Colonic mucosa (tissue), 4 donors: ENCODE results near the gene PTGR2. TPM values are rescaled to one million over a fixed set of nuclear protein-coding genes. Genes with fewer than 3 reads are reported as not detected.
A peak's percentile ranks its signal among the peaks of the same experiment; 100 is the strongest.

Experiments
- DNase-seq: peaks from one replicate; pipeline ENCODE4 v3.0.0-alpha.2; 2020
- H3K27ac ChIP-seq: fragments of 200-600 bp; one replicate; pipeline ENCODE4 v1.8.0; 2021
- H3K27me3 ChIP-seq: fragments of 200-600 bp; one replicate; pipeline ENCODE4 v1.8.0; 2021
- H3K36me3 ChIP-seq: fragments of 200-600 bp; one replicate; pipeline ENCODE4 v1.8.0; 2021
- H3K4me1 ChIP-seq: fragments of 200-600 bp; one replicate; pipeline ENCODE4 v1.8.0; 2021; ENCODE audit warnings: mild to moderate bottlenecking
- H3K4me3 ChIP-seq: fragments of 200-600 bp; one replicate; pipeline ENCODE4 v1.8.0; 2021
- H3K9ac ChIP-seq, 2 donors: one replicate each; pipeline ENCODE4 v1.7.0; 2013; ENCODE audit warnings: control low read depth in 2 of 2, low read depth in 2 of 2, low read length in 2 of 2
- H3K9me3 ChIP-seq: fragments of 200-600 bp; one replicate; pipeline ENCODE4 v1.8.0; 2021
- CTCF ChIP-seq: fragments of 200-600 bp; IDR thresholded peaks from one replicate; pipeline ENCODE4 v1.8.0; 2022; ENCODE audit warnings: antibody characterized with exemption, mild to moderate bottlenecking
- intact Hi-C: fragments of 100-400 bp; cut with DNase I; formaldehyde crosslinking; loops from one replicate; pipeline ENCODE4 v1.14.1; 2022
- total RNA-seq, 2 donors: library from RNA; stranded (reverse); fragmentation: NEBNext Ultra II Directional in 1 of 2; extraction: Animal tissue kit (Norgen Biotek cat#: 25700) in 1 of 2; gene quantifications; one replicate each; pipeline ENCODE4 v1.2.1, GENCODE V29; 2021
- donor health status: healthy.
- donor health status: DM: no; HTN: no; CAD: no.
- donor health status: DM: no; HTN: no; CAD: no.

PTGR2 gene
- total RNA-seq, 2 donors from 2014 or later, result 8.8 to 20.9 TPM

GRCh38 chr14:73846947-73847346 lies 4.7 kb upstream of the PTGR2 start:
- no peaks in the 10 kb centered on the region for H3K36me3 ChIP-seq
- no peaks in the 10 kb centered on the region for H3K27me3 ChIP-seq
- H3K9ac ChIP-seq, result no peak overlapping the region
- H3K4me1 ChIP-seq, result no peaks in the 10 kb centered on the region
- no peak overlapping the region for H3K4me3 ChIP-seq
- no peak for TF ChIP-seq CTCF
- intact Hi-C loops, result no loop called here
- no peak for DNase-seq
- no peak overlapping the region for H3K27ac ChIP-seq
- H3K9me3 ChIP-seq, result no peaks in the 10 kb centered on the region

GRCh38 chr14:73851000-73851399 lies 631 bp upstream of the PTGR2 start:
- no peak for DNase-seq
- intact Hi-C loops, result no loop called here
- Histone ChIP-seq H3K27ac (peak overlapping the region; percentile 85), H3K9me3 (no peaks in the 10 kb centered on the region), H3K4me1 (no peaks in the 10 kb centered on the region), H3K36me3 (no peaks in the 10 kb centered on the region), H3K9ac (peak overlapping the region; percentile 81 to 96), H3K27me3 (no peaks in the 10 kb centered on the region), H3K4me3 (peak overlapping the region; percentile 50)
- TF ChIP-seq CTCF, result no peak

GRCh38 chr14:73859145-73859544 lies 7.5 kb downstream of the PTGR2 start:
- DNase-seq, result no peak
- intact Hi-C loops, result no loop called here
- Histone ChIP-seq H3K9me3 (no peaks in the 10 kb centered on the region), H3K9ac (no peak overlapping the region), H3K4me3 (no peak overlapping the region), H3K4me1 (no peaks in the 10 kb centered on the region), H3K27ac (no peak overlapping the region), H3K36me3 (no peaks in the 10 kb centered on the region), H3K27me3 (no peaks in the 10 kb centered on the region)
- no peak for TF ChIP-seq CTCF

- Histone ChIP-seq H3K9ac (no peak overlapping the region), H3K27me3 (no peaks in the 10 kb centered on the region), H3K4me3 (no peak overlapping the region), H3K9me3 (no peaks in the 10 kb centered on the region), H3K27ac (no peak overlapping the region), H3K36me3 (no peaks in the 10 kb centered on the region), H3K4me1 (no peaks in the 10 kb centered on the region)
- DNase-seq, result no peak
- TF ChIP-seq CTCF, result no peak
- intact Hi-C loops, result no loop called here
Measured at GRCh38 chr14:73861073-73861472, 9.4 kb downstream of the PTGR2 start.

GRCh38 chr14:73862480-73862879 lies 10.8 kb downstream of the PTGR2 start:
- DNase-seq, result no peak
- intact Hi-C loops, result no loop called here
- Histone ChIP-seq H3K4me3 (no peak overlapping the region), H3K36me3 (no peaks in the 10 kb centered on the region), H3K9ac (no peak overlapping the region), H3K27me3 (no peaks in the 10 kb centered on the region), H3K9me3 (no peaks in the 10 kb centered on the region), H3K4me1 (no peaks in the 10 kb centered on the region), H3K27ac (no peak overlapping the region)
- no peak for TF ChIP-seq CTCF

- Histone ChIP-seq H3K27ac (no peak overlapping the region), H3K27me3 (no peaks in the 10 kb centered on the region), H3K9me3 (no peaks in the 10 kb centered on the region), H3K4me3 (no peak overlapping the region), H3K36me3 (no peaks in the 10 kb centered on the region), H3K4me1 (no peaks in the 10 kb centered on the region), H3K9ac (no peak overlapping the region)
- TF ChIP-seq CTCF, result no peak
- intact Hi-C loops, result no loop called here
- DNase-seq, result no peak
Measured at GRCh38 chr14:73863209-73863608, 11.6 kb downstream of the PTGR2 start.
